Esophagus squamous epithelium (tissue), 4 donors: ENCODE data around the gene CD164.

Source experiments
- POLR2A ChIP-seq, 4 donors: fragments of 450-650 bp; IDR thresholded peaks; one replicate each; pipeline ENCODE4 v1.6.1; 2017; ENCODE audit warnings: antibody characterized with exemption in 4 of 4, mild to moderate bottlenecking in 4 of 4, moderate library complexity in 3 of 4
- TF ChIP-seq, protein P1 (sequence below), 6 experiments: fragments of 450-650 bp in 4 of 6; fragments of 200-600 bp in 2 of 6; sonication (generic) in 2 of 6; IDR thresholded peaks; one replicate each; pipeline ENCODE4 v1.5.1; 2016 to 2019; ENCODE audit warnings: antibody characterized with exemption in 6 of 6, mild to moderate bottlenecking in 4 of 6, moderate library complexity in 4 of 6

DNA sequence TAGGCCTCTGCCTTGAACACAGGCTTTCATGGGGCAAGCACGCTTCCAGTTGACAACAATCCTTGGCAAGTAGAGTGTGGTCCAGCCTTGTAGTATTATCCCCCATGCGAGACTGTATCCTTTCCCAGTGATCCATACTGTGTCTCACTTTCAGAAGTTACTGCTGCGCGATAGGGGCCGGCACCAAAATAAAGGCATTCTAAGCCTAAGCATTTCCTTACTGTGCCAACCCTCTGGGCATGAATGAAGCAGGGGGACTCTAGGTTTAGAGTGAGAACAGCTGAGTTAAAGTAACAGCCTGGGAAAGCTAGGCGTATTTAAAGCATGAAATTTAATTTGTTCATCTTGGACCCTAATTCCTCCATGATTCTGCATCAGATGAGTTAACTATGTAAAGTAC, 39.4 kb downstream of the CD164 start:
- TF ChIP-seq, protein P1, sequence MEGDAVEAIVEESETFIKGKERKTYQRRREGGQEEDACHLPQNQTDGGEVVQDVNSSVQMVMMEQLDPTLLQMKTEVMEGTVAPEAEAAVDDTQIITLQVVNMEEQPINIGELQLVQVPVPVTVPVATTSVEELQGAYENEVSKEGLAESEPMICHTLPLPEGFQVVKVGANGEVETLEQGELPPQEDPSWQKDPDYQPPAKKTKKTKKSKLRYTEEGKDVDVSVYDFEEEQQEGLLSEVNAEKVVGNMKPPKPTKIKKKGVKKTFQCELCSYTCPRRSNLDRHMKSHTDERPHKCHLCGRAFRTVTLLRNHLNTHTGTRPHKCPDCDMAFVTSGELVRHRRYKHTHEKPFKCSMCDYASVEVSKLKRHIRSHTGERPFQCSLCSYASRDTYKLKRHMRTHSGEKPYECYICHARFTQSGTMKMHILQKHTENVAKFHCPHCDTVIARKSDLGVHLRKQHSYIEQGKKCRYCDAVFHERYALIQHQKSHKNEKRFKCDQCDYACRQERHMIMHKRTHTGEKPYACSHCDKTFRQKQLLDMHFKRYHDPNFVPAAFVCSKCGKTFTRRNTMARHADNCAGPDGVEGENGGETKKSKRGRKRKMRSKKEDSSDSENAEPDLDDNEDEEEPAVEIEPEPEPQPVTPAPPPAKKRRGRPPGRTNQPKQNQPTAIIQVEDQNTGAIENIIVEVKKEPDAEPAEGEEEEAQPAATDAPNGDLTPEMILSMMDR (IDR thresholded peaks at IDR 0.05) = no peak
- TF ChIP-seq POLR2A (IDR thresholded peaks at IDR 0.05) = no peak
